AG09309 (cell line): ENCODE measurements around the gene TUBA4B.

Source experiments
- DNase-seq: peaks from one replicate; pipeline ENCODE4 v3.0.0-alpha.2; 2010; ENCODE audit warnings: low read depth
- H3K4me3 ChIP-seq: 2 replicates; pipeline ENCODE4 v1.5.1; 2011; ENCODE audit warnings: mild to moderate bottlenecking, low read depth, low read length, moderate library complexity; ENCODE audit not compliant: control insufficient read depth
- TF ChIP-seq, protein P1 (sequence below): IDR thresholded peaks from 2 replicates; pipeline ENCODE4 v1.5.1; 2011; ENCODE audit warnings: mild to moderate bottlenecking, low read depth, low read length, inconsistent platforms; ENCODE audit not compliant: insufficient read depth, control insufficient read depth; ENCODE audit errors: missing control alignments

Gene TUBA4B

DNA sequence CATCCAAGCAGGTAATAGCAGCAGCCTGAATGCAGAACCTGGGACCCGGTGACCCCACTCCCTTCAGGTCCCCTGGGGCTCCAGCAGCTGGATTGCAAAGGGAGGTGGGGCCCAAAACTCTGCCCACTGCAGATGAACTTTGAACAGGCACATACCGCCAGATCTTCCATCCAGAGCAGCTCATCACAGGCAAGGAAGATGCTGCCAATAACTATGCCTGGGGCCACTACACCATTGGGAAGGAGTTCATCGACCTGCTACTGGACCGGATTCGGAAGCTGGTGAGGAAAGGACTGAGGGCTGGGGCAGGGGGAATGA, 17.0 kb downstream of the TUBA4B start:
- TF ChIP-seq, protein P1, sequence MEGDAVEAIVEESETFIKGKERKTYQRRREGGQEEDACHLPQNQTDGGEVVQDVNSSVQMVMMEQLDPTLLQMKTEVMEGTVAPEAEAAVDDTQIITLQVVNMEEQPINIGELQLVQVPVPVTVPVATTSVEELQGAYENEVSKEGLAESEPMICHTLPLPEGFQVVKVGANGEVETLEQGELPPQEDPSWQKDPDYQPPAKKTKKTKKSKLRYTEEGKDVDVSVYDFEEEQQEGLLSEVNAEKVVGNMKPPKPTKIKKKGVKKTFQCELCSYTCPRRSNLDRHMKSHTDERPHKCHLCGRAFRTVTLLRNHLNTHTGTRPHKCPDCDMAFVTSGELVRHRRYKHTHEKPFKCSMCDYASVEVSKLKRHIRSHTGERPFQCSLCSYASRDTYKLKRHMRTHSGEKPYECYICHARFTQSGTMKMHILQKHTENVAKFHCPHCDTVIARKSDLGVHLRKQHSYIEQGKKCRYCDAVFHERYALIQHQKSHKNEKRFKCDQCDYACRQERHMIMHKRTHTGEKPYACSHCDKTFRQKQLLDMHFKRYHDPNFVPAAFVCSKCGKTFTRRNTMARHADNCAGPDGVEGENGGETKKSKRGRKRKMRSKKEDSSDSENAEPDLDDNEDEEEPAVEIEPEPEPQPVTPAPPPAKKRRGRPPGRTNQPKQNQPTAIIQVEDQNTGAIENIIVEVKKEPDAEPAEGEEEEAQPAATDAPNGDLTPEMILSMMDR: no peak

DNA sequence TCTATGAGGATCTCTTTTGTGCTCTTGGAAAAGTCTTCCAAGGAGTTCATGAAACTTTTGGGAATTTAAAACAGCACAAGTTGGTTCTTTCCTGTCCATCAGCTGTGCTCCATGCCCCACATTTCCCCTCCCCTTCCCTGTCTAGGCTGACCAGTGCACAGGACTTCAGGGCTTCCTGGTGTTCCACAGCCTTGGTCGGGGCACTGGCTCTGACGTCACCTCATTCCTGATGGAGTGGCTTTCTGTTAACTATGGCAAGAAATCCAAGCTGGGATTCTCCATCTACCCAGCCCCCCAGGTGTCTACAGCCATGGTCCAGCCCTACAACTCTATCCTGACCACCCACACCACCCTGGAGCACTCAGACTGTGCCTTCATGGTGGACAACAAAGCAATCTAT, 18.0 kb downstream of the TUBA4B start:
- TF ChIP-seq, protein P1: no peak
- DNase-seq: no peak
- no peak overlapping the region for H3K4me3 ChIP-seq

More for the DNA sequence above, 17.0 kb downstream of the TUBA4B start:
- no peak overlapping the region for H3K4me3 ChIP-seq
- DNase-seq: no peak

DNA sequence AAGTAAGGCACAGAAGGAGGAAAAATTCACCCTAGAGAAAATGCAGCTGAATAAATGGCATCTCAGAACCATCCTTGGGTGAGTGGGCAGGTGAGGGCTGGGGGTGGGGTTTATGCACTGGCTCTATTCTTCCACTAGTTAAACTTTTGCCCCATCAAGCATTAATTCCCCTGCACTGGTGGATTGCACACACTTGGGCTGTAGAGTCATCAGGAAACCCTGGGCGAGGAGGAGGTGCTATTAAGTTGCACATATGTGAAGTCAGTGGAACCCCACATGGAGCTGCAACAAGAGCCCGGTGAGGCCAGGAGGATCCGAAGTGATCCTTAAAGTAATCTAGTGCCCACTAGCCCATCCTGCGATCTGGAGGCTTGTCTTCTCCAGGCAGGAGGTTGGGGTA, 19.3 kb downstream of the TUBA4B start:
- no peak overlapping the region for H3K4me3 ChIP-seq
- DNase-seq: no peak
- TF ChIP-seq, protein P1: no peak

DNA sequence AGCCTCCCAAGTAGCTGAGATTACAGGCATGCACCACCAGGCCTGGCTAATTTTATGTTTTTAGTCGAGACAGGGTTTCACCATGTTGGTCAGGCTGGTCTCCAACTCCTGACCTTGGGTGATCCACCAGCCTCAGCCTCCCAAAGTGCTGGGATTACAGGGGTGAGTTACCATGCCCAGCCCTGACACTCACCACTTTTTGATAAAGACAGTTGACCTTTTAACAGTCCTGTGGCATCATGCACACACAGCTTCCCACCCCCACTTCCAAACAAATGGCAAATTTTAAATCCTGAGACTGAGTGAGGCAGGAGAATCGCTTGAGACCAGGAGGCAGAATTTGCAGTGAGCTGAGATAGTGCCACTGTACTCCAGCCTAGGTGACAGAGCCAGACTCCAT, 20.0 kb downstream of the TUBA4B start:
- TF ChIP-seq, protein P1: no peak
- no peak for DNase-seq
- H3K4me3 ChIP-seq: no peak overlapping the region

DNA sequence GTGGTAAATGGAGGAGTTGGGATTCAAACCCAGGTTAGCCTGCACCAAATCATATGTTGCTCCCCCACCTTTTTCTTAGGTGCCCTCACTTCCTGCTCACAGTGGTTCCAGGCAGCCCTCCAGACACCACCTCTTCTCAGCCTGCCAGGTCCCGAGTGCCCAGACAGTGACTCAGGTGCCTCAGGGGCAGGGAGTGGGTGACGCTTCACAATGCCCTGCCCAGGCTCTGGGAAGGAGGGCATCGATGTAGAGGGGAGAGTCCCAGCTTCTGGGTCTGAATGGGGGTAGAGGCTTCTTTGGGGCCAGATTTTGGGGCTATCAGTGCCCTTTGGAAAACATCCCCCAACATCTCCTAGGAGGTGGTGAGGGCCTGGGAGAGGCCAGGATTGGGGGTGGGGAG, 20.9 kb downstream of the TUBA4B start:
- no peak for DNase-seq
- no peak overlapping the region for H3K4me3 ChIP-seq
- TF ChIP-seq, protein P1: no peak

DNA sequence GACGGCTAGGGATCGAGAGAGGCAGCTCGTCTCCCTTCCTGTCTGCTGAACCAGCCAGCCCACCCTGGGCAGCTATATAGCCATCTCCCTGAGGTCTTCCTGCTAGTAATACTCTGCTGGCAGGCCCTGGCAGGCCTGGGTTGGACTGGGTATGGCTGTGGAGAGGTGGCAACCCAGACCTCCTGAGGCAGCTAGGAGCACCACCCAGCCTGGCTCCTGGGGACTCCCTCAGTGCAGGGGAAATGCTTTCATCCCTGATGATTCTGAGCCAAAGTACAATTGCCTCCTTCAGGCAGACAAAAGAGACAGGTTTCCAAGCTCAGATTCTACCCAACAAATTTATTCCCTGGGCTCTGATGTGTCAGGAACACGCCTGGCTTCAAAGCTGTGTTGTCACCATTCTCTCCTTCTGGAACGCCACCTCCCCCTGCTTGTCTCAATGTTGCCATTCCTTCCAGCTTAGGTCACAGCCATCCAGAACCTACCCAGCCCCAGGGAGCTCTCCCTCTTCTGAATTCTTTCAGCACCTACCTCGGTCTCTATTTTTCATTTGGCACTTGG, 21.4 kb downstream of the TUBA4B start:
- no peak for DNase-seq
- TF ChIP-seq, protein P1: no peak
- H3K4me3 ChIP-seq: no peak overlapping the region
